H1 (cell line): ENCODE results near the gene NOC2L. TPM values are rescaled to one million over a fixed set of nuclear protein-coding genes. Genes with fewer than 3 reads are reported as not detected.

Experiments
- CHD7 ChIP-seq: fragments of 300-600 bp; sonication (generic); IDR thresholded peaks from 2 replicates; pipeline ENCODE4 v1.7.1; 2012; ENCODE audit warnings: low read length, moderate library complexity, mild to moderate bottlenecking, inconsistent platforms; ENCODE audit not compliant: insufficient replicate concordance
- NANOG ChIP-seq: IDR thresholded peaks from 2 replicates; pipeline ENCODE4 v1.6.1; 2011; ENCODE audit warnings: low read length, low read depth, mild to moderate bottlenecking, inconsistent platforms; ENCODE audit not compliant: insufficient read depth, poor library complexity, severe bottlenecking
- polyA plus RNA-seq, 7 experiments: library from polyadenylated mRNA; depleted of rRNA in 3 of 7; stranded (reverse) in 5 of 7; unstranded in 2 of 7; fragments of >200 nt in 5 of 7; fragments of 200-250 nt in 2 of 7; gene quantifications; 1 replicate in 5 of 7; 2 replicates in 1 of 7; 4 replicates in 1 of 7; pipeline versions ENCODE4 v1.2.1 to v1.2.3, GENCODE V29; 2011 to 2013; ENCODE audit warnings: missing spikeins in 2 of 7, mixed read lengths in 2 of 7
- total RNA-seq: library from RNA; stranded (reverse); fragmentation: NEBNext Ultra II Directional; extraction: Animal tissue kit (Norgen Biotek cat#: 25700); gene quantifications from 2 replicates; pipeline ENCODE4 v1.2.1, GENCODE V29; 2021

The NOC2L gene
- total and polyA plus RNA-seq, 2 of the 8 experiments (the other 6 are each of a cell fraction or from before 2014, with no cell fraction given) = 74.7 to 130 TPM

DNA sequence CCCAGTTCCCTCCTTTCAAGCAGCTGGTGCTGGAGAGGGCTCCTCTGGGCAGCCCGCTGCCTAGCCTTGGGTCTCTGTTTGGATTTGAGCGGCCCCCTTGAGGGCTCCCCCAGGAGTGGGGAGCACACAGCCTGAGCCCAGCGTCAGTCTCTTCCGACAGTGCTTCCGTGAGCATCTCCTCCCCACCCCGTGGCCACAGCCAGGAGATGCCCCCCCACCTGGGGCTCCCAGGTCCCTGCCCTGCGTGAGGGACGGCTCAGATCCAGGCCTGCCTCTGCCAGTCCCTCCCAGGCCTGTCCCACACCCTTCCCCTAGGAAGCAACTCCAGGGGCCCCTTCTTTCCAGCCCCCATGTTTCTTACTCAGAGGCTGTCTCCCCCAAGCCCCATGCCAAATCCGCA, 31.8 kb downstream of the NOC2L start (continued):
- TF ChIP-seq CHD7 (no peak), NANOG (no peak)
